K562 (cell line): ENCODE results near the gene AKAP6. TPM values are rescaled to one million over a fixed set of nuclear protein-coding genes. Genes with fewer than 3 reads are reported as not detected.
A peak's percentile ranks its signal among the peaks of the same experiment; 100 is the strongest.

ENCODE experiments used
- ATAC-seq: fragments of 200-7000 bp; cut with Tn5 transposase; 3 replicates; pipeline ENCODE4 v1.9.1; 2020; ENCODE audit warnings: moderate library complexity
- BruUV-seq: library from RNA; stranded (reverse); fragments of 400-500 nt; replicated peaks from 2 replicates; lab custom pipeline; 2021; lab: Mats Ljungman, UMichigan
- CTCF ChIA-PET: fragments of 300-600 bp; formaldehyde crosslinking; extraction: SDS; loops from one replicate; lab custom pipeline; 2021; ENCODE audit warnings: low intra/inter-chr PET ratio; lab: Yijun Ruan, JAX
- POLR2A ChIA-PET: fragments of 300-600, 350-650 bp; sonication (Branson Sonifier 250); formaldehyde crosslinking; extraction: SDS; loops from one replicate; lab custom pipeline; 2021; ENCODE audit warnings: antibody characterized with exemption, inconsistent platforms; lab: Yijun Ruan, JAX
- DNase-seq, 4 experiments: peaks; one replicate each; pipeline versions ENCODE4 v3.0.0 to v3.0.0-alpha.2; 2011 to 2018; ENCODE audit warnings: low spot score in 3 of 4, mixed read lengths in 3 of 4; ENCODE audit errors: extremely low read depth in 1 of 4
- FAIRE-seq: peaks from 2 replicates; lab custom pipeline; 2011; peaks lifted over from hg19 to GRCh38; lab: Jason Lieb, UNC
- H2AFZ ChIP-seq: 2 replicates; pipeline ENCODE4 v1.6.0; 2011; ENCODE audit warnings: low read depth, low read length, control low read depth, inconsistent platforms
- H3K27ac ChIP-seq: fragments of 200-600 bp; 3 replicates; pipeline ENCODE4 v1.8.0; 2011; ENCODE audit warnings: low read depth, mild to moderate bottlenecking, control low read depth, inconsistent platforms, low read length, moderate library complexity, mixed read lengths; ENCODE audit errors: extremely low read depth
- H3K27me3 ChIP-seq, 2 experiments: fragments of 300-600 bp in 1 of 2; 2 replicates in 1 of 2; 3 replicates in 1 of 2; pipeline versions ENCODE4 v1.6.0 to v1.8.0; 2011; ENCODE audit warnings: inconsistent platforms in 2 of 2, low read length in 2 of 2, mild to moderate bottlenecking in 1 of 2, mixed read lengths in 1 of 2, moderate library complexity in 1 of 2; ENCODE audit not compliant: control insufficient read depth in 2 of 2, insufficient read depth in 2 of 2
- H3K36me3 ChIP-seq: fragments of 300-600 bp; 3 replicates; pipeline ENCODE4 v1.8.0; 2011; ENCODE audit warnings: mild to moderate bottlenecking, low read length, inconsistent platforms; ENCODE audit not compliant: control insufficient read depth, insufficient read depth
- H3K4me1 ChIP-seq, 2 experiments: fragments of 200-600 bp in 1 of 2; replicated peaks in 1 of 2; 2 replicates in 1 of 2; 3 replicates in 1 of 2; pipeline versions ENCODE4 v1.5.1 to v1.8.0; 2011; ENCODE audit warnings: inconsistent platforms in 2 of 2, low read length in 2 of 2, mild to moderate bottlenecking in 1 of 2, mixed read lengths in 1 of 2, moderate library complexity in 1 of 2; ENCODE audit not compliant: control insufficient read depth in 2 of 2, insufficient read depth in 2 of 2
- H3K4me2 ChIP-seq: 2 replicates; pipeline ENCODE4 v1.6.1; 2011; ENCODE audit warnings: low read length, control low read depth, inconsistent platforms, mixed read lengths; ENCODE audit not compliant: insufficient read depth
- H3K4me3 ChIP-seq: fragments of 200-600 bp; sonication (generic), shearing (Covaris generic); 2 replicates; pipeline ENCODE4 v1.5.1; 2016; ENCODE audit warnings: control low read depth, inconsistent platforms
- H3K79me2 ChIP-seq: fragments of 200-600 bp; 3 replicates; pipeline ENCODE4 v1.8.0; 2011; ENCODE audit warnings: low read length, inconsistent platforms; ENCODE audit not compliant: control insufficient read depth, insufficient read depth
- H3K9ac ChIP-seq, 2 experiments: 2 replicates each; pipeline versions ENCODE4 v1.6.0 to v1.6.1; 2011; ENCODE audit warnings: low read depth in 2 of 2, low read length in 2 of 2, control low read depth in 1 of 2, inconsistent platforms in 1 of 2, mild to moderate bottlenecking in 1 of 2, mixed read lengths in 1 of 2; ENCODE audit not compliant: insufficient read depth in 1 of 2
- H3K9me1 ChIP-seq: one replicate; pipeline ENCODE4 v1.6.0; 2011; ENCODE audit warnings: inconsistent platforms, mild to moderate bottlenecking, low read length, moderate library complexity; ENCODE audit not compliant: control insufficient read depth, insufficient read depth
- H3K9me3 ChIP-seq: replicated peaks from 2 replicates; pipeline ENCODE4 v1.5.1; 2011; ENCODE audit warnings: low read depth, low read length, inconsistent platforms; ENCODE audit not compliant: control insufficient read depth, insufficient read depth
- H4K20me1 ChIP-seq: replicated peaks from 2 replicates; pipeline ENCODE4 v1.6.1; 2011; ENCODE audit warnings: low read length, inconsistent platforms, mixed read lengths; ENCODE audit not compliant: control insufficient read depth, insufficient read depth
- FOXJ2 ChIP-seq: fragments of 200-800 bp; sonication (Bioruptor generic); IDR thresholded peaks from 2 replicates; pipeline ENCODE4 v1.6.1; 2016; ENCODE audit warnings: missing genetic modification characterization, missing compliant biosample characterization
- GTF2A2 ChIP-seq: IDR thresholded peaks from 2 replicates; pipeline ENCODE4 v1.6.1; 2016; ENCODE audit warnings: mild to moderate bottlenecking, missing genetic modification characterization, missing compliant biosample characterization
- KLF1 ChIP-seq: fragments of 450-650 bp; IDR thresholded peaks from 2 replicates; pipeline ENCODE4 v1.6.1; 2016; ENCODE audit warnings: missing genetic modification characterization, missing compliant biosample characterization
- MED1 ChIP-seq: sonication (generic); formaldehyde crosslinking; IDR thresholded peaks from 2 replicates; pipeline ENCODE4 v1.8.1; 2023; ENCODE audit warnings: missing genetic modification reagents, borderline replicate concordance
- RAD21 ChIP-seq, 2 experiments: fragments of 250-450 bp in 1 of 2; fragments of 450-650 bp in 1 of 2; sonication (Bioruptor Pico) in 1 of 2; formaldehyde crosslinking in 1 of 2; IDR thresholded peaks in 1 of 2; conservative IDR thresholded peaks in 1 of 2; 2 replicates each; pipeline versions ENCODE4 v1.4.0 to v1.8.0; 2020 to 2022; ENCODE audit warnings: mild to moderate bottlenecking in 2 of 2, moderate library complexity in 1 of 2
- RBM34 ChIP-seq: fragments of 200-400 bp; formaldehyde crosslinking; IDR thresholded peaks from 2 replicates; pipeline ENCODE4 v1.6.1; 2018; ENCODE audit warnings: low read length, borderline replicate concordance; ENCODE audit not compliant: insufficient read depth
- RCOR1 ChIP-seq, 2 experiments: IDR thresholded peaks; 2 replicates each; pipeline ENCODE4 v1.6.1; 2012; ENCODE audit warnings: low read depth in 2 of 2, low read length in 2 of 2, borderline replicate concordance in 1 of 2, improper control_type of control experiment in 1 of 2
- RHOXF2B ChIP-seq: fragments of 250-450 bp; sonication (Bioruptor Pico); conservative IDR thresholded peaks from 2 replicates; pipeline ENCODE4 v1.5.1; 2021
- TSC22D4 ChIP-seq: fragments of 450-650 bp; IDR thresholded peaks from 2 replicates; pipeline ENCODE4 v1.6.1; 2016; ENCODE audit warnings: missing genetic modification characterization, missing biosample characterization, control low read depth
- XRCC5 ChIP-seq: fragments of 200-400 bp; formaldehyde crosslinking; IDR thresholded peaks from 2 replicates; pipeline ENCODE4 v1.6.1; 2017; ENCODE audit warnings: low read depth, mild to moderate bottlenecking, low read length
- WGBS: fragments of 100-300 bp; shearing (Covaris generic); methylation state at CpG from one replicate; pipeline ENCODE4 v1.1.6; 2016; ENCODE audit warnings: low coverage, mixed read lengths; ENCODE audit not compliant: insufficient coverage; ENCODE audit errors: missing lambda C conversion rate; 5-methylcytosine and 5-hydroxymethylcytosine counted together
- in situ Hi-C: fragments of 300-500 bp; cut with MboI; formaldehyde crosslinking; loops from 4 replicates; pipeline ENCODE4 v1.15.0; 2018; ENCODE audit warnings: inconsistent platforms, mixed read lengths
- intact Hi-C: fragments of 100-400 bp; cut with micrococcal nuclease; formaldehyde crosslinking; loops from 2 replicates; pipeline ENCODE4 v1.14.2; 2022
- polyA plus RNA-seq, 8 experiments: library from polyadenylated mRNA; depleted of rRNA in 4 of 8; stranded (reverse) in 5 of 8; unstranded in 3 of 8; fragments of >200 nt; fragmentation: Nextera tagmentation in 2 of 8; fragmentation: Illumina TruSeq in 1 of 8; extraction: Ambion mirVana in 2 of 8; extraction: Trizol in 1 of 8; gene quantifications; 2 replicates each; pipeline versions ENCODE4 v1.2.1 to v1.2.3, GENCODE V29; 2011 to 2014; ENCODE audit warnings: inconsistent platforms in 1 of 8, missing spikeins in 1 of 8
- total RNA-seq, 7 experiments: library from RNA; depleted of rRNA in 6 of 7; stranded (reverse); fragments of >200 nt in 6 of 7; fragmentation: Illumina TruSeq in 2 of 7; extraction: Trizol in 2 of 7; gene quantifications; 2 replicates each; pipeline versions ENCODE4 v1.2.1 to v1.2.3, GENCODE V29; 2011 to 2021; ENCODE audit warnings: low replicate concordance in 1 of 7
- TF ChIP-seq, protein P1 (sequence below): sonication (generic); IDR thresholded peaks from 2 replicates; pipeline ENCODE4 v1.6.1; 2016
- TF ChIP-seq, protein P2 (sequence below), 3 experiments: IDR thresholded peaks in 2 of 3; conservative IDR thresholded peaks in 1 of 3; 2 replicates each; pipeline ENCODE4 v1.5.1; 2011 to 2012; ENCODE audit warnings: low read length in 3 of 3, mild to moderate bottlenecking in 3 of 3, control low read depth in 2 of 3, improper control_type of control experiment in 1 of 3, inconsistent platforms in 1 of 3, low read depth in 1 of 3, mixed read lengths in 1 of 3, moderate library complexity in 1 of 3; ENCODE audit not compliant: insufficient read depth in 2 of 3

The AKAP6 gene
- total and polyA plus RNA-seq, 9 of the 15 experiments (the other 6 are each of a cell fraction or from before 2014, with no cell fraction given): 0.03 to 1.7 (median 0.48) TPM

- no TSS peak for BruUV-seq
- Histone ChIP-seq H3K4me3 (no peak overlapping the region), H3K36me3 (no peaks in the 10 kb centered on the region), H3K27me3 (no peaks in the 10 kb centered on the region), H3K9me1 (no peaks in the 10 kb centered on the region), H3K9ac (no peak overlapping the region), H3K4me2 (no peak overlapping the region), H3K79me2 (no peaks in the 10 kb centered on the region), H3K4me1 (no peaks in the 10 kb centered on the region), H3K9me3 (no peaks in the 10 kb centered on the region), H4K20me1 (no peaks in the 10 kb centered on the region), H3K27ac (no peak overlapping the region), H2AFZ (no peak overlapping the region)
- no peak for ATAC-seq
- in situ Hi-C loops: no loop called here
- POLR2A ChIA-PET: no interaction called here
- no peak for DNase-seq
- intact Hi-C loops: no loop called here
- FAIRE-seq: no peak
- TF ChIP-seq, protein P1, sequence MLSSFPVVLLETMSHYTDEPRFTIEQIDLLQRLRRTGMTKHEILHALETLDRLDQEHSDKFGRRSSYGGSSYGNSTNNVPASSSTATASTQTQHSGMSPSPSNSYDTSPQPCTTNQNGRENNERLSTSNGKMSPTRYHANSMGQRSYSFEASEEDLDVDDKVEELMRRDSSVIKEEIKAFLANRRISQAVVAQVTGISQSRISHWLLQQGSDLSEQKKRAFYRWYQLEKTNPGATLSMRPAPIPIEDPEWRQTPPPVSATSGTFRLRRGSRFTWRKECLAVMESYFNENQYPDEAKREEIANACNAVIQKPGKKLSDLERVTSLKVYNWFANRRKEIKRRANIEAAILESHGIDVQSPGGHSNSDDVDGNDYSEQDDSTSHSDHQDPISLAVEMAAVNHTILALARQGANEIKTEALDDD: no peak
- CTCF ChIA-PET: no interaction called here
Observed at GRCh38 chr14:32512813-32513212, 183.7 kb downstream of the AKAP6 start.

DNA sequence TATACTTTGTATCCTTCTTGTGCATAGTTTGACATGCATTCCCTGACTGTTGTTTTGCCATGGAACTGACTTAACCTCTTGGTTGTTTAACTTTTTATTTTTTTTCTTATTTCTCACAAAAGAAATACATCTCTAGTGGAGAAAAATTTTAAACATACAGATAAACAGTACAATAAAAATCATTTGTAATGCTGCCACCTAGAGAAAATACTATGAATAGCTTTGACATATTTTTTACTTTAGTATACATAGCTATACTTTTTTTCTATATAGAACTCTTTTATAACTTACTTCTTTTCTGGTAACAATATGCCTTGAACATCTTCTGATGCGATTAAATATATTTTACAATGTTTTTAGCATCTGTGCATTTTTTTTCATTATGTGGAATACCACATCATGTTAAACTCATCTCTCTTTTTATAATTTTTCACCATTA lies 184.5 kb downstream of the AKAP6 start:
- H3K79me2 ChIP-seq: no peaks in the 10 kb centered on the region
- intact Hi-C loops: no loop called here
- no peak for DNase-seq
- H3K4me1 ChIP-seq: no peaks in the 10 kb centered on the region
- H3K27me3 ChIP-seq: no peaks in the 10 kb centered on the region
- H3K9me3 ChIP-seq: no peaks in the 10 kb centered on the region
- no peak for TF ChIP-seq MED1 (CRISPR knock-in tag)
- no peak for TF ChIP-seq FOXJ2
- no peak for TF ChIP-seq GTF2A2
- TF ChIP-seq, protein P2, sequence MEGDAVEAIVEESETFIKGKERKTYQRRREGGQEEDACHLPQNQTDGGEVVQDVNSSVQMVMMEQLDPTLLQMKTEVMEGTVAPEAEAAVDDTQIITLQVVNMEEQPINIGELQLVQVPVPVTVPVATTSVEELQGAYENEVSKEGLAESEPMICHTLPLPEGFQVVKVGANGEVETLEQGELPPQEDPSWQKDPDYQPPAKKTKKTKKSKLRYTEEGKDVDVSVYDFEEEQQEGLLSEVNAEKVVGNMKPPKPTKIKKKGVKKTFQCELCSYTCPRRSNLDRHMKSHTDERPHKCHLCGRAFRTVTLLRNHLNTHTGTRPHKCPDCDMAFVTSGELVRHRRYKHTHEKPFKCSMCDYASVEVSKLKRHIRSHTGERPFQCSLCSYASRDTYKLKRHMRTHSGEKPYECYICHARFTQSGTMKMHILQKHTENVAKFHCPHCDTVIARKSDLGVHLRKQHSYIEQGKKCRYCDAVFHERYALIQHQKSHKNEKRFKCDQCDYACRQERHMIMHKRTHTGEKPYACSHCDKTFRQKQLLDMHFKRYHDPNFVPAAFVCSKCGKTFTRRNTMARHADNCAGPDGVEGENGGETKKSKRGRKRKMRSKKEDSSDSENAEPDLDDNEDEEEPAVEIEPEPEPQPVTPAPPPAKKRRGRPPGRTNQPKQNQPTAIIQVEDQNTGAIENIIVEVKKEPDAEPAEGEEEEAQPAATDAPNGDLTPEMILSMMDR (IDR thresholded peaks at IDR 0.05 in 2 of 3, conservative IDR thresholded peaks at IDR 0.05 in 1 of 3; ENCODE audit: insufficient read depth in 2 of 3, low read depth in 1 of 3, low read length in 3 of 3): peak in 1 of 3 experiments; percentile 33; a peak in 2 of 6 replicates
- TF ChIP-seq RAD21 (CRISPR knock-in tag; conservative IDR thresholded peaks at IDR 0.05 in 1 of 2, IDR thresholded peaks at IDR 0.05 in 1 of 2): peak in 1 of 2 experiments; percentile 20; a peak in 1 of 4 replicates
- no peak for TF ChIP-seq KLF1 (tag)
- no peak for TF ChIP-seq TSC22D4 (tag)
- TF ChIP-seq RHOXF2B (CRISPR knock-in tag): no peak
- no peak for TF ChIP-seq RCOR1 (IDR thresholded peaks at IDR 0.05; ENCODE audit: borderline replicate concordance in 1 of 2, low read depth in 2 of 2, low read length in 2 of 2)
- no peak for TF ChIP-seq XRCC5
- TF ChIP-seq RBM34: no peak
- no peak overlapping the region for H3K27ac ChIP-seq
- ATAC-seq: no peak
- H3K9me1 ChIP-seq: no peaks in the 10 kb centered on the region
- H3K4me2 ChIP-seq: no peak overlapping the region
- H2AFZ ChIP-seq: no peak overlapping the region
- no peak overlapping the region for H3K9ac ChIP-seq
- no peaks in the 10 kb centered on the region for H4K20me1 ChIP-seq
- WGBS: 0% methylated on average over 1 of the region's 1 CpG
- CTCF ChIA-PET: interaction anchor here (0.5 kb wide), 1 partner anchor 997 kb away, joined by 3 read pairs; no protein-coding TSS in a partner anchor
- in situ Hi-C loops: no loop called here
- POLR2A ChIA-PET: no interaction called here
- no peaks in the 10 kb centered on the region for H3K36me3 ChIP-seq
- no TSS peak for BruUV-seq
- FAIRE-seq: no peak
- no peak overlapping the region for H3K4me3 ChIP-seq
